Measurements from ENCODE around the gene THRA.

Gene THRA

DNA sequence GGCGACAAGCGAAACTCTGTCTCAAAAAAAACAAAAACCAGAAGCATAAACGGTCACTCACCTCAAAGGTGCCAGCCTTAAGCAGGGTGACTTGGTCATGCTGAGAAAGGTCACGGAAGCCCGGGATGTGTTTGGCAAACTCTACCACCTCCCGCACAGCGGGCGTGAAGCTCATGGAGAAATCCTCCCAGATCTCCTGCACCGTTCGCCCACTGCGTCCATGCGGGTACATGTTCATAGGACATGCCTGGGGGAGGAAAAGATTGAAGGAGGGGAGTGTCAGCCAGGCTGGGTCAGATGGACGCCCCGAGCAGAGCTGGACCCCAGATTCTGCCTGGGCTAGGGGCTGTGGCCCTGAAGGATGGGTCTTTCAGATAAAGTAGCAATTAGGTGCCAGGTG, 32.1 kb downstream of the THRA start:
- no peak overlapping the region for H3K4me3 ChIP-seq (ENCODE audit: low read length)
- DNase-seq (ENCODE audit: low read depth, low spot score): no peak

DNA sequence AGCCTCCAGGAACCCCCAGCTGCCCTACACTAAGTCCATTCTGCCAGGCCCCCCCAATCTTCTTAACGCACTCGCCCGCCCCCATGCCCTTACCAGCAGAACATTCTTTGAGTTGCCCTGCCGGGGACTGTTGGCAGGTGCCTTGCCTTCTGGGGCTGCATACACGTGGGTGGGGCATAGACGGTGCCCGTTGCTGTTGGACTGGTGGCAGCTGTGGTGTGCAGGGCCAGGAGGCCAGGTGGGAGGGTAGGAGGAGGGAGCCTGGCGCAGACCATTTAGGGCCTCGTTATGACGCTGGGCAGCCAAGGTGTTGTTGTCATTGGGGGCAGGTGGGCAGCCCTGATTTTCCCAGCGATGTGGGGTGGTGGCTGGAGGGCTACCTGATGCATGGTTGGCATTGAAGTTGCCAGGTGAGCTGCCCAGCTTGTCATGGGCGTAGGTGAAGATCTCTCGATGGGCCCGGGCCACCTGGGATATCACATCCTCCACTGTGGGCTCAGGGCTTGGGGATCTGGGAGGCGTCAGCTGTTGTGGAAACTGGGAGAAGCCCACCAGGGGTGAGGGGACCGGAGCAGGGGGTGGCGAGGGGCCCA, 32.7 kb downstream of the THRA start:
- no peak overlapping the region; the same call in 1 of the 2 replicates for H3K4me3 ChIP-seq (ENCODE audit: low read length)
- no peak for DNase-seq (ENCODE audit: low read depth, low spot score)

DNA sequence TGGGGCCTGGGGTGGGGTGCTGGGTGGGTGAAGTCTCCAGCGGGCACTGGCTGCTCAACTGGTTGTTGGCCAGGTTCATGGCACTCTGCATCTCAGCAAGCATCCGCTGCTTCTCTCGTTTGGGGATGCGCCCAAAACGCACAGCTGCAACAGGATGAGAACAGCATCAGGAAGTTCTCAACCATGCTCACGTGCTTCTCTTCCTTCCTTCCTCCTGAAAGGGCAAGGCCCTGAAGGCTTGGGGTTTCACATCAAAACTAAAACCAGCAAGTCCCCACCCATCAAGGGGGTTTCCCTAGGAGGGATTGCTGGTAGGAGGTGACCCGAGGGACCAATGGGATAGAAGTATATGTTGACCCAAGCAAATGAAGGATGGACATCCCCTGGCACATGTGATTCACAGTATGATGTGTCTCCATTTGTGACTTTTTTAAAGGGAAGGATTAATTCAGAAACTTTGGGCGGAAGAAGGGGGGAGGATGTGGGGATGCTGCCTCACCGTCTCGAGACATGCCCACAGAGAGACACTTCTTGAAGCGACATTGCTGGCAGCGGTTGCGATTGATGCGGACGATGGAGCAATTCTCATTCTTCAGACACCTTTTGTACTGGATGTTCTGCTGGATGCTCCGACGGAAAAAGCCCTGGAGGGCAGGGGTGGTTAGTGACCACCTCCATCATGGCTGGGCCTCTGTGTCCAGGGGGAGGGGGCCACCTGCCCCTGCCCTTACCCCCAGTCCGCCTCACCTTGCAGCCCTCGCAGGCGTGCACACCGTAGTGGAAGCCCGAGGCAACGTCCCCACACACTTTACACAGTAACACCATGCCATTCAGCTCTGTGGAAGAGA, 33.4 kb downstream of the THRA start:
- DNase-seq (ENCODE audit: low read depth, low spot score): peak; percentile 93

DNA sequence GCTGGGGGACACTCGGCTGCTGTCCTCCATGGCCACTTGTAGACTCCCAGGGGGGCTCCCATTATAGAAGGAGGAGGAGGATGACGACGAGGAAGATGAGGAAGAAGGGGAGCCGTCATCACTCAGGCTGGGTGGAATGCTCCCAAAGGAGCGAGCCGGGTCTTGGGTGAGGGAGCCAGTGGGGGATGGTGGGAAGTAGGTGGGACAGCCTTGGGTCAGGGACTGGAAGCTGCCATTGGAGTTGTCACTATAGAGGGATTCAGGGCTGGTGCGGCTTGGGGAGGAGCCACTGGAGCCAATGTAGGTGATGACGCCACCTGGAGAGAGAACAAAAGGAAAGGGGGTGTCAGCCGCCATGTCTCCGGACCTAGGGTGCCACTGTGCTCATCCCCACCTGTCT, 34.3 kb downstream of the THRA start:
- DNase-seq (ENCODE audit: low read depth, low spot score): no peak
- H3K4me3 ChIP-seq (ENCODE audit: low read length): no peak overlapping the region; the same call in 1 of the 2 replicates

More for the DNA sequence above, 33.4 kb downstream of the THRA start:
- H3K4me3 ChIP-seq (ENCODE audit: low read length): peak overlapping the region; percentile 41

DNA sequence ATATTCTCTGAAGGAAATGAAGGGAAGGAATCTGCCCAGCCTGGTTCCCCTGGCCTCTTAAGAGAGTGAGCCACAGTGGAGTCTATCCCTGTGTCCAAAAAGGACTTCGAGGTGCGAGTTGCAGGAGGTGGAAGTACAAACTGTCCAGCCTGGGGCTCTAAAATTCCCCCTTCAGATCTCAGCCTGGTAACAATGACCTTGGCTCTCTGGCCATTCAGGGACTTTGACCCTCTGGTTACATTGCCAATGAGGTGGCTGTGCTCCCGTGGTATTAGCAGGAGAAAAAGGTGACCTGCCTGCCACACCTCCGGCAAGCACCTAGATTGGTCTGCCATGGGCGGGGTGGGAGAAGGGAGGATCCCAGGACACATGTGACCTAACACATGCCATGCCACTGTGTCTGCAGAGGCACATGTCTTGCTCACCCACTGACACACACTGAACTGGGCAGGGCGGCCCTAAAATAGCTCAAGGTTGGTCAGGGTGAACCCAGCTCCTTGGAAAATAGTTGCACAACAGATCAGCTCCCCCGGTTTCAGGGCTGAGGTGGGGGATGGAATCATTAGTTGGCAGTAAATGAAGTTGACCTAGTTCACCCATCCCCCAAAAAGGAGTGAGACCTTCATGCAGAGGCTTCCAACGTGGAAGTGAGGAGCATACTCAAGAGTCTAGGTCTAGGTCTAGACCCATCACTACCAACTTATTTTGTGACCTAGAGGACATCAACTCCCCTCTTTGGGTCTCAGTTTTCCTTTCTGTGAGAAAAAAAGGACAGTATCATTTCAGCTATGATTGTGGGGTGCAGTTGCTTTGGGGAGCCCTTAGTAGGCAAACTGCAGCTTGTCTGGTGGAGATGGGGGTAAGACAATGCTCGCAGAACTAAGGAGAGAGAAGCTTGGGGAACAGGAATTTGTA, 35.4 kb downstream of the THRA start:
- DNase-seq (ENCODE audit: low read depth, low spot score): no peak
- H3K4me3 ChIP-seq (ENCODE audit: low read length): peak overlapping the region; percentile 32

DNA sequence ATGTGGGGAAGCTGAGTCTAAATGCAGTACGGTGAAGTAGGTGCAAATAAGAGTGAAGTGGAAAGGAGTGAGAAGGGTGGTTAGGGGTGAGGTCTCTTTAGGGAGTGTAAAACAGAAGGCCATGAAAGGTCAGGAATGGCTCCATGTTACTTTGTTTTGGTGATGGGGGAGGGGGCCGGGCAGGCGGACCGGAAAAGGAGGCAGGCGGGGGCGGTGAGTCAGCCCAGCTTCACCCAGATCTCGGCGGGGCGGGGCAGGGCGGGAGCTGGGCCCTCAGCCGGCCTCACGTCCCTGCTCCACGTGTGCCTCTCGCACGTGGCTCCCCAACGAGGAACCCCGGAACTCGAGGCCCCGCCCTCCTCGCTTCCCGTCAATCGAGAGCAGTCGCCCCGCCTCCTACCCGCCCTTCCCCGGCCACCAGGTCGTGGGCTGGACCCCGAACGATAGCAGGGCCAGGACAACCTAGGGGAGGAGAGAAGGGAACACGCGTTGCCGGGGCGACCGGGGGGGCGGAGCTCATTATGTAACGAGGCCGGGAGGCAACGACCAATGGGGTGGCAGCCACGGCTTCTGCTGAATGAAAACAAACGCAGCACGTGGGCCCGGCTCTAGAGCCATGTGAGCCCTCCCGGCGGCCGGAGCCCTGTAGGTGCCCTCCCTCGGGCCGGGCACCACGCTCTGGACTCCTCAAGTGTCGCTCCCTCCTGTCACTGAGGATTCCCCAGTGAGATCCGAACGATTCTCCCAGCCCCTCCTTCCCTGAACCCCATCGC, 36.3 kb downstream of the THRA start:
- H3K4me3 ChIP-seq (ENCODE audit: low read length): peak overlapping the region; percentile 82
- DNase-seq (ENCODE audit: low read depth, low spot score): peak; percentile 93

DNA sequence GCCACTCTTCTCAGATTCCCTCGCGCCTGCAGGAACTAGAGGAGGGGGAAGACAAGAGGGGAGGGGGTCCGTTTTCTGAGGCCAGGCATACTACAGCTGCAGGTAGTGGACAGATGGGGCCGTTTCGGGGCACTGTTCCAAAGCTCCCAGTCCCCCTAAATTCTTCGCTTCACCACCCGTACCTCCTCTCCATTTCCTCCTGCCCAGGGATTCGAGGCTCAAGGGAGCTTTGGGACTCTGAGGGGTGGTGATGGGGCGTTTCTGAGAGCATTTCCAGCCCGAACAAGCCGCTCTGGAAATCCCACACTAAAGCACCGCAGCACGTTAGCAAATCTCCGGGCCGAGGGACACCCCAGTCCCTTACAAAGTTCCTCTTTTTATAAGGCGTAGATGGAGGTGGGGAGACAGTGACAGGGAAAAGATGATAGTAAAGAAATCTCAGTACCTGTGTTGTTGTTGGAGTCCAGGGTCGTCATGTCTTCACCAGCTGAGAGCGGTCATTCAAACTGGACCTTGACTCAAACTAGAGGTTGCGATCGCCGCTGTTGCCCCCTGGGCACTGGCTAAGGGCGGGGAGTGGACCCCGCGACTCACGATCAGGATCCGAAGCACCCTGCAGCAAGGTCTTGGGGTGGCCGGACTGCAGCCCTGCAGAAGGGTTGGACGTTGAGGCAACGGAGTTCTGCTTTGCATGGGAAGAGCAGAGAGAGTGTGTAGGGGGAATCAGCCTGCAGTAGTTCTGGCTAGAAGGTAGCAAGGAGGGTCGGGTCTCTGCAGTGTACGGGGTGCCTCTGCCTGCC, 37.1 kb downstream of the THRA start:
- DNase-seq (ENCODE audit: low read depth, low spot score): no peak
- H3K4me3 ChIP-seq (ENCODE audit: low read length): peak overlapping the region; percentile 82

DNA sequence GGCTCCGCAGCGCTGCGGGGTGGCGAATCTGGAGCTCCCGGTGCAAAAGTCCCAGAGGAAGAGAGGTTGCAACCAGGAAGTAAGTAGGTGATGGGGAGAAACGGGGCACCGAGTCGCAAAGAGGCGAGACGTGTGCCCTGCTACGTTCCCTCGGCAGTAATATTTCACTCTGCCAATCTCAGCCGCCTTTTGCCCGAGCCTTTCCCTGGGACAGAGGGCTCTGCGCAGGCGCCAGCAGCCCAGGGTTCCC, 37.6 kb downstream of the THRA start, which contains the start of gene NR1D1:
Gene NR1D1, minus strand, starts transcription at position 171 of the 250 bp plus-strand sequence. CDS start 495 bp downstream, outside the sequence.
- peak within 1 kb of the TSS; percentile 82 for H3K4me3 ChIP-seq (ENCODE audit: low read length)
- DNase-seq (ENCODE audit: low read depth, low spot score): no peak

DNA sequence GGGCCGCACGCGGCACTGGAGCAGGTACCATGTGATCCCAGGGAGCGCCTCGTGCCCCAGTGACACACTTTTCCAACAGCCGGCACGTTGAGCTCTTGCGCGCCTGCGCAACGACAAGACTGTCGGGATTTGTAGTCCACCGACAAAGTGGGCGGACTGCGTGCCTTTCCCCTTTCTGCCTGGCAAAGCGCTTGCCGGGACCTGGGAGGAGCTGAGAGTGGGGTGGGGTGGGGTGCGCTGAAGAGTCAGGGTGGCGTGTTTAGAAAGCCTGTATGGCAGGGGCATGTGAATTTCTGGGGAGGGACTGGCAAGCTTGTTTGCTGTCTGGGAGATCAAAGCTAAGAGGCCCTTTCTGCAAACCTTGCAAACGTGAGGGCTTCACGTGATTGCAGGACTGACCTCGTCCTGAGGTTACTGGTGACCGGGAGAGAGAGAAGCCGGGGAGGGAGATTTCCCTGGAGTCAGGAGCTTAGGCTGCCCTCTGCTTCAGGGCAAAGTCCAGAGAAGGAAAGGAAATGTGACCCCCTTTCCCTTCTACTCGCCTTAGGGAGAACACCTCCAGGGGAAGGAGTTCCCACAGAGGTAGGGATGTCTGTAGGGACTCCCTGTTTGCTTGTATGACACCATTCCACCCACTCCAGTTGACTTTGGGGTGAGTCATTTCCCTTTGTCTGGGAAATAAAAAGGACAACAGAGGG, 38.1 kb downstream of the THRA start:
- peak overlapping the region; percentile 82 for H3K4me3 ChIP-seq (ENCODE audit: low read length)
- DNase-seq (ENCODE audit: low read depth, low spot score): peak; percentile 96

DNA sequence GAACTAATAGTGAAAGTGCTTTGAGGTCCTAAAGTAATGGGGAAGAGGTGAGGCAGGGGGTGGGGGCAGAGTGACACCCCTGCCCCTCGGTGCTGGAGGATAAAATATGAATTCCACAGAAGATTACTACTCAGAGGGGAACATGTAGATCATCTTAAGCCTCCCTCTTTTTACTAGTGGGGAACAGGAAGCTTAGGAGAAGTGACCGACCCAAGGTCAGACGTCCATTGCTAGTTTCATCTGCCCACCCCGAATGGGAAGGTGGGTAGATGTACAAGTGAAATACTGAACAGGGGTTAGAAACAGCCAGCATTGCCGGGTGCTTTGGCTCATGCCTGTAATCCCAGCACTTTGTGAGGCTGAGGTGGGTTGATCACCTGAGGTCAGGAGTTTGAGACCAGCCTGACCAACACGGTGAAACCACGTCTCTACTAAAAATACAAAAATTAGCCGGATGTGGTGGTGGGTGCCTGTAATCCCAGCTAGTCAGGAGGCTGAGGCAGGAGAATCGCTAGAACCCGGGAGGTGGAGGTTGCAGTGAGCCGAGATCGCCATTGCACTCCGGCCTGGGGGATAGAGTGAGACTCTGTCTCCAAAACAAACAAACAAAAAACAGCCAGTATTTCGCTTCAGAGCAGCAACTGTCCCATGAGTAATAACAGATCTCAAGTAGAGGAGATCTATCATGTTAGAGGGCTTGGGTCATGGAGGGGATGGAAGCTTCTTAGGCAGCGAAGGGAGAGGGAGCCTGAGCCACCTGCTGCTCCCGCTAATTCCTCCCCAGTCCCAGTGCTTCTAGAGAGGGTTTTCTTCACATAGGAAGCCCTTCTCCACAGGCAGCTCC, 38.8 kb downstream of the THRA start:
- DNase-seq (ENCODE audit: low read depth, low spot score): no peak
- peak overlapping the region; percentile 82; the same call in 1 of the 2 replicates for H3K4me3 ChIP-seq (ENCODE audit: low read length)

DNA sequence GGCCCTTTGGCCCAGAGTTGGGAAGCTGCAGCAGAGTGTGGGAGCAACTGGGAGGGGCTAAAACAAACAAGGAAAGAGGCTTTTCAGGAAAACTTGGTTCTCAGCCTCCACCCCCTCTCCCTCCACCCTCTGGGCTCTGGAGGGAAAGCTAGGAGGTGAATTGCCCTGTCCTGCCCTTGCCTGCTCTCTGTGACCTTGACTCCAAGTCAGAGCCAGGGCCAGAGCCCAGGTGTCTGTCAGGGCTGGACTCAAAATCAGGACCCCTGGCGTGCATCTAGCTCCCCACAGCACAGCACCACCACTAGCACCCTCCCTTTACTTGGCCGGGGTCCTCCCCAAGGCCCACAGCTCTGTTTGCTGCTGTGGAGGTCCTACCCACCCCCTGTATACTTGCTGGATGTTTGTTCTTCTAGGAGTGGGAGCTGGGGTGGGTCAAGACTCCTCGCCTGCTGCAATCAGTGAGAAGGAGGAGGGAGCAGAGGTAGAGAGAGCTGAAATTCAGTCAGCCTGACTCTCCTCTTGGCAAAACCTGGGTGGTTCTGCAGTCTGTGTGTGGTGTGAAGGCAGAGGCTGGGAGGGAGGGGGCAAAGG, 40.4 kb downstream of the THRA start:
- no peak for DNase-seq (ENCODE audit: low read depth, low spot score)
- H3K4me3 ChIP-seq (ENCODE audit: low read length): no peak overlapping the region

DNA sequence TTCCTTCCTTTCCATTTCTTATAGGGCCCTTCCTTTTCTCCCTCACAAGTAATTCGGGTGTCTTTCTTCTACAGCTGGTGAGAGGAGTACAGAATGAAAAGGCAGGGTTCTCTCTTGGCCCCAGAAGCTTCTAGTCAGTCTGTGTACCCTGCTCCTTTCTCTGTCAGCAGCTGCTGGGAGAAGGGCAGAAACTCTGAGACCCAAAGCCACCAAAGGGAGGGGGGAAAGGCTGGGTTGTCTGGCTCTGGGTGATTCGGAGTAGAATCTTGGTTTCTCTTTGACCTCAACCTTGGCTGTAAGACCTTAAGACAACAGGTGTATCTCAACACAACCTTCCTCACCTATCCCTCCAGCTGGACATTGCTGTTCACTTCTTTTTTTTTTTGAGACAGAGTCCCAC, 40.9 kb downstream of the THRA start:
- no peak for DNase-seq (ENCODE audit: low read depth, low spot score)
- no peak overlapping the region for H3K4me3 ChIP-seq (ENCODE audit: low read length)

DNA sequence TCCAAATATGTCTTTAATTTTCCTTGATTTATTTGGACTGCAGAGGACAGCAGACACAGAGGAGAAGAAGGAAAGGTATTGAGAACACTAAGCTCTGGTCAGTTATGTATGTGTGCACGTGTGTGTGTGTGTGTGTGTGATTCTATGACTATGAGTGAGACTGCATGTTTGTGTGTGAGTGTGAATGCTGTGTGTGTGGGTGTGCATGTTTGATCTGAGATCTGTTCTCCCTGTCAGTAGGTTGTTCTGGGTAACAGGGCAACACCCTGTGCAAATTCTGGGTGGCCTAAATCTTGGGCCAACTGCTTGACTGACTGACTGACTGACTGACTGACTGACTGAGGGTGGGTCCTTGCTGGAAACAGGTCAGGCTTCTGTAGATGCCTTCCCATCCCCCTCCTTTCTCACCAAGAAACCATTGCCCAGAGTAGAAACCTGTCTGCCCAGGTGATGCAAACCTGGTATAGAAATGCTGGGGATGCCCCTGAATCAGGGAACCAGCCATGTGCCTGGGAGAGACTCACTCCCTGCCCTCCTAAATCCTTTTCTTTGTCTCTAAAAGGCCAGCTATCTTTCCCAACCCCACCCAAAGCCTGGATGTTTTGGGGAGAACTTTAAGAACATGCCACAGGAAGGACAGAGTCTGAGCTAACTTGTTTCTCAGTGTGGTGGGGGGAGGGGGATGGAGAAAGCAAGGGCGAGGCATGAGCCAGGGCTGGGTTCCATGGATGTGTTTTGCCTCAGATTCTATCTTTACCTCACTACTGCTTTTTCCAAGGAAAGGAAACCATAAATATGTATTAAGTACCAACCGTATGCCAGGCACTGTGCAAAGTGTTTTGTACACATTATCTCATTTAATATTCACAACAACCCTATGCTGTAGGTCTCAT, 42.1 kb downstream of the THRA start:
- H3K4me3 ChIP-seq (ENCODE audit: low read length): no peak overlapping the region
- DNase-seq (ENCODE audit: low read depth, low spot score): no peak

DNA sequence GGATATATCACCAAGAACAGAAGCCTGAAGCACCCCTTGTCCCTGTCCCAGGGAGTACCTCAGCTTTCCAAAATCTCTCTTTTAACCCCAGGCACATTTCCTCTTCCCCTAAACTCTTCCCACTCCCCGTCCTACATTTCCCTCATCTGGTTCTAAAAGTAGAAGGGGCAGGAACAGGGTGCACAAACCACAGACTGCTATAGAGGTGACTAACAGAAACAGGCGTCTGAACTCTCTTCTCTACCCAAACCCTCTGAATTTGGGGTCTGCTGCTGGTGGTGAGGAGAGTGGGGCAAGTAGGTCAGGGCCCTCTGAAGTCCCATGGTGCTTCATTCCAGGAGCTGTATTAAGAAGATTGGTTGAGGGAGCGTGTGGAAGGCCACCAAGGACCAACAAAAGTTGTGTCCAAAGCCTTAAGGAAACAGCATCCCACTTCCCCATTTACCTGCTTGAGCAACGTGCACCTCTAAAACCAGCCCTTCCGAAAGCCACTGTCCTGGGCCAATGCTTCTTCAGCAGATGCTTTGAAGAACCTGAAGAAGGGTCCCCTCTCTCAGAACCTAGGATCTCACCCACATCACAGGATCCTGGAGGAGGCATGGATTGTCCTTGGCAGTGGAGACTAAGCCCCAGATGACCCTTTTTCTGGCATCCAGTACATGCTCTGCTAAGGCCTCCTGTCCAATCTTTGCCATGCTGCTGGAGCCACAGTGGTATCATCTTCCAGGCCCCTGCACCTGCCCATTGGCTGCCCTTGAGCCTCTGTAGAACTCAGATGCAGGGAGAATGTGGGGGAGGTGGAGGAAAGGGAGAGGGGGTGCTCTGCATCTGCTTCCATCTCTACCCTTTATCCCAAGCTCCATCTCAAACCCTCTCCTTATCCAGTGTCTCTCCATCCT, 43.3 kb downstream of the THRA start:
- no peak for DNase-seq (ENCODE audit: low read depth, low spot score)
- H3K4me3 ChIP-seq (ENCODE audit: low read length): no peak overlapping the region
